ENCODE measurements around the gene KCNMA1.

The KCNMA1 gene

GRCh38 chr10:77422491-77423338 is 214.9 kb downstream of the KCNMA1 start:
- TF ChIP-seq, protein P1, sequence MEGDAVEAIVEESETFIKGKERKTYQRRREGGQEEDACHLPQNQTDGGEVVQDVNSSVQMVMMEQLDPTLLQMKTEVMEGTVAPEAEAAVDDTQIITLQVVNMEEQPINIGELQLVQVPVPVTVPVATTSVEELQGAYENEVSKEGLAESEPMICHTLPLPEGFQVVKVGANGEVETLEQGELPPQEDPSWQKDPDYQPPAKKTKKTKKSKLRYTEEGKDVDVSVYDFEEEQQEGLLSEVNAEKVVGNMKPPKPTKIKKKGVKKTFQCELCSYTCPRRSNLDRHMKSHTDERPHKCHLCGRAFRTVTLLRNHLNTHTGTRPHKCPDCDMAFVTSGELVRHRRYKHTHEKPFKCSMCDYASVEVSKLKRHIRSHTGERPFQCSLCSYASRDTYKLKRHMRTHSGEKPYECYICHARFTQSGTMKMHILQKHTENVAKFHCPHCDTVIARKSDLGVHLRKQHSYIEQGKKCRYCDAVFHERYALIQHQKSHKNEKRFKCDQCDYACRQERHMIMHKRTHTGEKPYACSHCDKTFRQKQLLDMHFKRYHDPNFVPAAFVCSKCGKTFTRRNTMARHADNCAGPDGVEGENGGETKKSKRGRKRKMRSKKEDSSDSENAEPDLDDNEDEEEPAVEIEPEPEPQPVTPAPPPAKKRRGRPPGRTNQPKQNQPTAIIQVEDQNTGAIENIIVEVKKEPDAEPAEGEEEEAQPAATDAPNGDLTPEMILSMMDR (IDR thresholded peaks at IDR 0.05) = no peak
- TF ChIP-seq ZFX (IDR thresholded peaks at IDR 0.05; ENCODE audit: borderline replicate concordance) = no peak
- no peak overlapping the region for H3K27ac ChIP-seq

DNA sequence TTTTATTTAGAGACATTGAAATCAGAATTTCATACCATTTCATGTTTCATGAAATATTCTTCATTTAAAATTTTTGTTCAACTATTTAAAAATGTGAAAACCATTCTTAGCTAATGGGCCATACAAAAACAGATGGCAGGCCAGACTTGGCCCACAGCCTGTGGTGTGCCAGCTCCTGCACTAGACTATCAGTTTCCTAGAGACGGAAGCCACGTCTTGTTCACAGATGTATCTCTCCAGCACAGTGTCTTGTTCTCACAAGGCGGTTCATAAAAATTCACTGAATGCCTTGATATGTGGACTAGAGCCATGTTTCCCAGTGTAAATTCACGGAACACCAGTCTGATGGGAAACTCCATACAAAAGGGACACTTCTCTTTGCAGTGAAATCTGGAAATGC is 216.0 kb downstream of the KCNMA1 start:
- TF ChIP-seq, protein P1 (IDR thresholded peaks at IDR 0.05) = no peak
- no peak for TF ChIP-seq ZFX (IDR thresholded peaks at IDR 0.05; ENCODE audit: borderline replicate concordance)
- H3K27ac ChIP-seq = no peak overlapping the region

DNA sequence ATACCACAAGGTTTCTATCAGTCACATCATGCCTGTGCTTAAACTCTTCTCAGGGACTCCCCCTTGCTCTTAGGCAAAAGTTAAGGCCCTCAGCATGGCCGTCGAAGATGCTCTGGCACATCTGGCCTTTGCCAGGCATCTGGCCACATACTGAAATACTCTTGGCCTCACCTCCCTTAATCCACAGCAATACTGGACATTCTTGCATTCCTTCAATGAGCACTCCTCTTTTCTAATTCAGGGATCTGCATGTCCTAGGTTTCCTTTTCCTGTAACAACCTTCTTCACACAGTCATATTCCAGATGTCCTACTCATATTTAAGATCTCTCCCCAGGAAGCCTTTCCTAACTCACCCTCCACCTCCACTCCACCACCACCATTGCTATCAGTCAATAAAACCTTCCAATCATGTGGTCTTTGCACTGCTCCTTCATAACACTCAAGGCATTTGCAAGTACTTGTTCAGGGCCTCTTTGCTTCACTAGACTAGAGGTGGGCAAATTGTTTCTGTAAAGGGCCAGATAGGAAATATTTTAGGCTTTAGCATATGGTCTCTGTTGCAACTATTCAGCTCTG is 216.6 kb downstream of the KCNMA1 start:
- H3K27ac ChIP-seq = no peak overlapping the region
- TF ChIP-seq, protein P1 (IDR thresholded peaks at IDR 0.05) = no peak
- TF ChIP-seq ZFX (IDR thresholded peaks at IDR 0.05; ENCODE audit: borderline replicate concordance) = no peak

DNA sequence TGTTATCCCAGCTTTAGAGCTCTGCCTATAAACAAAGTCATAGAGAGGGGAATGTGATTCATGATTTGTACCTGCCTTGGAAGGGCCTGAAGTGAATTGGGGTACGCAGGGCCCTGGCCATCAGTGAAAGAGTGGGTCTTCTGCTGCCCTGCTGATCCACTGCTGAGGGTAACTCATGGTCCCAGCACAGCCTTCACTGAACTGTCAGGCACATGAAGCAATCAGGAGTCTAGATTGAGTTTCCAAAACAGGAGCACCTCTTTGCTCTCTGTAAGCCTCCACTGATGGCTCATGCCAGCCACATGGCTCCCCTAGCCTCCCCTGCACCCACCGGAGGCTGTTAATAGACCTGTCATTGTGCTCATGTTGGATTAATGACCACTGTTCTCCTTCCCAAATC is 217.6 kb downstream of the KCNMA1 start:
- no peak overlapping the region for H3K27ac ChIP-seq
- TF ChIP-seq ZFX (IDR thresholded peaks at IDR 0.05; ENCODE audit: borderline replicate concordance) = no peak
- TF ChIP-seq, protein P1 (IDR thresholded peaks at IDR 0.05) = no peak

GRCh38 chr10:77419056-77419455 is 218.6 kb downstream of the KCNMA1 start:
- TF ChIP-seq ZFX (IDR thresholded peaks at IDR 0.05; ENCODE audit: borderline replicate concordance) = no peak
- TF ChIP-seq, protein P1 (IDR thresholded peaks at IDR 0.05) = no peak
- H3K27ac ChIP-seq = no peak overlapping the region

- TF ChIP-seq, protein P1 (IDR thresholded peaks at IDR 0.05) = no peak
- no peak for TF ChIP-seq ZFX (IDR thresholded peaks at IDR 0.05; ENCODE audit: borderline replicate concordance)
- H3K27ac ChIP-seq = no peak overlapping the region
These were observed 219.6 kb downstream of the KCNMA1 start for GRCh38 chr10:77417806-77418640.

Measured in 22Rv1 (cell line).